ENCODE measurements around the gene SNX13.

SNX13 gene

GRCh38 chr7:17907014-17907413, 33.3 kb downstream of the SNX13 start:
- Histone ChIP-seq H4K20me1 (ENCODE audit: insufficient read depth, low read length) (no peaks in the 10 kb centered on the region), H3K9me3 (replicated peaks; ENCODE audit: insufficient read depth, low read length) (no peaks in the 10 kb centered on the region), H3K27me3 (replicated peaks; ENCODE audit: insufficient read depth, low read length) (no peaks in the 10 kb centered on the region), H3K9me2 (replicated peaks; ENCODE audit: insufficient read depth, low read length) (no peaks in the 10 kb centered on the region), H3K79me2 (ENCODE audit: low read length) (peaks cover 67% of the 10 kb centered on the region), H3K27ac (ENCODE audit: low read length) (no peak overlapping the region), H3K4me1 (ENCODE audit: low read length) (no peaks in the 10 kb centered on the region), H3K9ac (ENCODE audit: low read length) (no peak overlapping the region), H3F3A (ENCODE audit: insufficient read depth, low read length) (no peaks in the 10 kb centered on the region), H3K4me2 (ENCODE audit: low read depth, low read length) (no peak overlapping the region), H3K4me3 (ENCODE audit: low read length) (no peak overlapping the region), H3K36me3 (replicated peaks; ENCODE audit: insufficient read depth, low read length) (no peaks in the 10 kb centered on the region; the same call in 1 of the 2 replicates), H2AFZ (ENCODE audit: low read length) (no peak overlapping the region)
- no peak for TF ChIP-seq EZH2 (optimal IDR thresholded peaks at IDR 0.05; ENCODE audit: low read depth, low read length)
- no peak for TF ChIP-seq EZH2phosphoT487 (IDR thresholded peaks at IDR 0.05; ENCODE audit: low read length)
- TF ChIP-seq CTCF (IDR thresholded peaks at IDR 0.05; ENCODE audit: low read length), result no peak
- DNase-seq, result no peak

GRCh38 chr7:17903337-17903736, 37.0 kb downstream of the SNX13 start:
- peaks cover 38% of the 10 kb centered on the region for H3K79me2 ChIP-seq (ENCODE audit: low read length)
- no peak overlapping the region for H3K9ac ChIP-seq (ENCODE audit: low read length)
- H3K4me2 ChIP-seq (ENCODE audit: low read depth, low read length), result no peak overlapping the region
- no peaks in the 10 kb centered on the region for H3F3A ChIP-seq (ENCODE audit: insufficient read depth, low read length)
- H3K27ac ChIP-seq (ENCODE audit: low read length), result no peak overlapping the region
- H3K9me3 ChIP-seq (replicated peaks; ENCODE audit: insufficient read depth, low read length), result no peaks in the 10 kb centered on the region
- no peak overlapping the region for H2AFZ ChIP-seq (ENCODE audit: low read length)
- no peaks in the 10 kb centered on the region for H3K4me1 ChIP-seq (ENCODE audit: low read length)
- no peaks in the 10 kb centered on the region; the same call in 1 of the 2 replicates for H3K36me3 ChIP-seq (replicated peaks; ENCODE audit: insufficient read depth, low read length)
- TF ChIP-seq EZH2 (optimal IDR thresholded peaks at IDR 0.05; ENCODE audit: low read depth, low read length) (no peak), EZH2phosphoT487 (IDR thresholded peaks at IDR 0.05; ENCODE audit: low read length) (no peak), CTCF (IDR thresholded peaks at IDR 0.05; ENCODE audit: low read length) (no peak)
- DNase-seq, result no peak
- H3K9me2 ChIP-seq (replicated peaks; ENCODE audit: insufficient read depth, low read length), result no peaks in the 10 kb centered on the region
- H3K27me3 ChIP-seq (replicated peaks; ENCODE audit: insufficient read depth, low read length), result no peaks in the 10 kb centered on the region
- H3K4me3 ChIP-seq (ENCODE audit: low read length), result no peak overlapping the region
- no peaks in the 10 kb centered on the region for H4K20me1 ChIP-seq (ENCODE audit: insufficient read depth, low read length)

- Histone ChIP-seq H3K9me2 (replicated peaks; ENCODE audit: insufficient read depth, low read length) (no peaks in the 10 kb centered on the region), H3F3A (ENCODE audit: insufficient read depth, low read length) (no peaks in the 10 kb centered on the region), H3K4me2 (ENCODE audit: low read depth, low read length) (no peak overlapping the region), H3K9me3 (replicated peaks; ENCODE audit: insufficient read depth, low read length) (no peaks in the 10 kb centered on the region), H2AFZ (ENCODE audit: low read length) (no peak overlapping the region), H3K4me3 (ENCODE audit: low read length) (no peak overlapping the region), H3K79me2 (ENCODE audit: low read length) (peaks cover 35% of the 10 kb centered on the region), H4K20me1 (ENCODE audit: insufficient read depth, low read length) (0 out of 2 replicates have a peak, but pooled peaks cover 4% of the 10 kb centered on the region), H3K27ac (ENCODE audit: low read length) (no peak overlapping the region), H3K9ac (ENCODE audit: low read length) (no peak overlapping the region), H3K36me3 (replicated peaks; ENCODE audit: insufficient read depth, low read length) (no peaks in the 10 kb centered on the region; the same call in 1 of the 2 replicates), H3K4me1 (ENCODE audit: low read length) (no peaks in the 10 kb centered on the region), H3K27me3 (replicated peaks; ENCODE audit: insufficient read depth, low read length) (no peaks in the 10 kb centered on the region)
- DNase-seq, result no peak
- TF ChIP-seq CTCF (IDR thresholded peaks at IDR 0.05; ENCODE audit: low read length) (no peak), EZH2phosphoT487 (IDR thresholded peaks at IDR 0.05; ENCODE audit: low read length) (no peak), EZH2 (optimal IDR thresholded peaks at IDR 0.05; ENCODE audit: low read depth, low read length) (no peak)
These were observed 37.7 kb downstream of the SNX13 start for GRCh38 chr7:17902599-17902998.
